MCF 10A (cell line): Measurements from ENCODE around the gene B9D2. TPM values are rescaled to one million over a fixed set of nuclear protein-coding genes. Genes with fewer than 3 reads are reported as not detected.

ENCODE experiments used
- BruUV-seq: library from RNA; stranded (reverse); fragments of 400-500 nt; replicated peaks from 2 replicates; lab custom pipeline; 2021; lab: Mats Ljungman, UMichigan
- CTCF ChIA-PET: fragments of 300-600 bp; sonication (Branson Sonifier 250); formaldehyde crosslinking; extraction: SDS; loops from one replicate; lab custom pipeline; 2021; ENCODE audit warnings: antibody characterized with exemption, inconsistent platforms; lab: Yijun Ruan, JAX
- POLR2A ChIA-PET: fragments of 300-600, 350-650 bp; sonication (Branson Sonifier 250); formaldehyde crosslinking; extraction: SDS; loops from one replicate; lab custom pipeline; 2020; ENCODE audit warnings: antibody characterized with exemption, inconsistent platforms; lab: Yijun Ruan, JAX
- DNase-seq: peaks from one replicate; pipeline ENCODE4 v3.0.0-alpha.2; 2018; ENCODE audit not compliant: unreplicated experiment
- H3K27ac Mint-ChIP-seq: one replicate; pipeline ENCODE4 v1.8.0; 2022; ENCODE audit warnings: mild to moderate bottlenecking, low read depth, mixed read lengths; ENCODE audit not compliant: unreplicated experiment
- H3K27me3 Mint-ChIP-seq: one replicate; pipeline ENCODE4 v1.8.0; 2022; ENCODE audit warnings: mixed read lengths; ENCODE audit not compliant: insufficient read depth, unreplicated experiment
- H3K36me3 Mint-ChIP-seq: one replicate; pipeline ENCODE4 v1.8.0; 2022; ENCODE audit warnings: mild to moderate bottlenecking, moderate library complexity, mixed read lengths; ENCODE audit not compliant: insufficient read depth, unreplicated experiment
- H3K4me1 Mint-ChIP-seq: one replicate; pipeline ENCODE4 v1.8.0; 2022; ENCODE audit warnings: mixed read lengths; ENCODE audit not compliant: insufficient read depth, unreplicated experiment
- H3K4me3 Mint-ChIP-seq: one replicate; pipeline ENCODE4 v1.8.0; 2022; ENCODE audit warnings: mild to moderate bottlenecking, moderate library complexity, mixed read lengths; ENCODE audit not compliant: unreplicated experiment
- H3K9me3 Mint-ChIP-seq: one replicate; pipeline ENCODE4 v1.8.0; 2022; ENCODE audit warnings: mixed read lengths; ENCODE audit not compliant: unreplicated experiment
- CTCF ChIP-seq: fragments of 200-600 bp; IDR thresholded peaks from one replicate; pipeline ENCODE4 v1.8.0; 2022; ENCODE audit warnings: antibody characterized with exemption, mild to moderate bottlenecking; ENCODE audit not compliant: unreplicated experiment
- intact Hi-C: fragments of 100-400 bp; cut with micrococcal nuclease; formaldehyde crosslinking; loops from 2 replicates; pipeline ENCODE4 v1.14.1; 2022
- total RNA-seq: library from RNA; stranded (reverse); gene quantifications from 2 replicates; pipeline ENCODE4 v1.2.3, GENCODE V29; 2022

Gene B9D2
- total RNA-seq, 1 experiment from 2014 or later: 5.7 TPM

- H3K4me3 Mint-ChIP-seq: peak within 1 kb of the TSS; percentile 99
- CTCF ChIA-PET: no interaction called here
These were observed 33.4 kb upstream of the B9D2 start, which contains the start of the genes BCKDHA and EXOSC5 for GRCh38 chr19:41397086-41398049. Gene BCKDHA, plus strand, starts transcription at chr19:41397818. Its CDS starts 10 bp downstream, at chr19:41397828. Gene EXOSC5, minus strand, starts transcription at chr19:41397359. Its CDS starts 31 bp downstream, at chr19:41397328.

GRCh38 chr19:41395355-41395754, 31.4 kb upstream of the B9D2 start:
- Mint-ChIP-seq H3K9me3 (no peaks in the 10 kb centered on the region), H3K4me1 (peaks cover 30% of the 10 kb centered on the region), H3K4me3 (peak overlapping the region; percentile 99), H3K27ac (peak overlapping the region; percentile 76), H3K36me3 (peaks cover 50% of the 10 kb centered on the region), H3K27me3 (no peaks in the 10 kb centered on the region)
- TF ChIP-seq CTCF: no peak
- no peak for DNase-seq
- ChIA-PET POLR2A (interaction anchor here (0.7 to 2.1 kb wide), 3 partner anchors 11 to 676 kb away, joined by 3 to 7 read pairs (median 6); no protein-coding TSS in a partner anchor), CTCF (interaction anchor here (0.6 to 1.0 kb wide), 2 partner anchors 87 to 175 kb away, joined by 3 read pairs; no protein-coding TSS in a partner anchor)
- no TSS peak for BruUV-seq
- intact Hi-C loops: loop anchor here (5.0 kb wide), 1 partner anchor 43 kb away; the partner anchor contains the start of gene TGFB1

More at GRCh38 chr19:41397086-41398049, 33.4 kb upstream of the B9D2 start, which contains the start of the genes BCKDHA and EXOSC5:
- TSS peak; percentile 67 for BruUV-seq
- no peaks in the 10 kb centered on the region for H3K9me3 Mint-ChIP-seq
- peak; percentile 100 for DNase-seq
- H3K36me3 Mint-ChIP-seq: peaks cover 30% of the 10 kb centered on the region
- H3K27ac Mint-ChIP-seq: peak within 1 kb of the TSS; percentile 99
- TF ChIP-seq CTCF: no peak
- POLR2A ChIA-PET: interaction anchor here (0.8 to 2.6 kb wide), 12 partner anchors 12 to 87 kb away, joined by 3 to 19 read pairs (median 6); partner anchors contain the start of genes B9D2 and DMAC2
- intact Hi-C loops: loop anchor here (1.0 to 5.0 kb wide), 3 partner anchors 33 to 45 kb away; partner anchors contain the start of genes B9D2, DMAC2 and TGFB1
- peaks cover 29% of the 10 kb centered on the region for H3K4me1 Mint-ChIP-seq
- H3K27me3 Mint-ChIP-seq: no peaks in the 10 kb centered on the region

GRCh38 chr19:41392775-41393174, 28.8 kb upstream of the B9D2 start:
- intact Hi-C loops: no loop called here

More at GRCh38 chr19:41392775-41393174, 28.8 kb upstream of the B9D2 start:
- TF ChIP-seq CTCF: no peak
- no TSS peak for BruUV-seq
- Mint-ChIP-seq H3K4me3 (no peak overlapping the region), H3K27me3 (no peaks in the 10 kb centered on the region), H3K36me3 (peaks cover 73% of the 10 kb centered on the region), H3K9me3 (no peaks in the 10 kb centered on the region), H3K27ac (no peak overlapping the region), H3K4me1 (peaks cover 16% of the 10 kb centered on the region)
- DNase-seq: no peak
- ChIA-PET CTCF (interaction anchor here (0.7 to 1.5 kb wide), 3 partner anchors 8 to 353 kb away, joined by 3 to 11 read pairs (median 4); no protein-coding TSS in a partner anchor), POLR2A (interaction anchor here (0.7 kb wide), 1 partner anchor 163 kb away, joined by 3 read pairs; no protein-coding TSS in a partner anchor)
